Right kidney (tissue), 1 donor: ENCODE data around the gene PCDH15.
"Not testable (repeated sequence)": the region's sequence is repeated elsewhere in the genome, so short reads cannot be mapped to it uniquely, and the experiment has no call there.

Experiments used
- DNase-seq: peaks from one replicate; pipeline ENCODE4 v3.0.0-alpha.2; 2016

Gene PCDH15

DNA sequence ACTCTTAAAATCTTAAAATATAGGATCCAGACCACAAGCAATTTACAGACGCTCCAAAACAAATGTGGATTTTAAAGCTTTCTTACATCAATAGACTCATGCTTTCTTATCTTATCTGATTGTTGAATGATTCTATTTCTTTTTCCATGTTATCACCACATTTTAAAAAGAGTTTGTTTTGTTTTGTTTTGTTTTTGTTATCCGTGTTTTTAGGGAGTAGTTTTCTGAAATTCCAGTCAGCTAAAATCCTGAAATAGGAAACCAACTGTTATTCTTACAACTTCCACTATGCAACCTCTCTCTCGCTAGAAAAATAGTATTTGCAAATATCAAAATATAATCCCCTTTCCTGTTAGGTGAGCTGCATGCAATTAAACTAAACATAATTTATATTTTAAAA is 251.0 kb downstream of the PCDH15 start:
- no peak for DNase-seq

GRCh38 chr10:54531296-54531695 is 269.7 kb downstream of the PCDH15 start:
- DNase-seq = no peak

DNA sequence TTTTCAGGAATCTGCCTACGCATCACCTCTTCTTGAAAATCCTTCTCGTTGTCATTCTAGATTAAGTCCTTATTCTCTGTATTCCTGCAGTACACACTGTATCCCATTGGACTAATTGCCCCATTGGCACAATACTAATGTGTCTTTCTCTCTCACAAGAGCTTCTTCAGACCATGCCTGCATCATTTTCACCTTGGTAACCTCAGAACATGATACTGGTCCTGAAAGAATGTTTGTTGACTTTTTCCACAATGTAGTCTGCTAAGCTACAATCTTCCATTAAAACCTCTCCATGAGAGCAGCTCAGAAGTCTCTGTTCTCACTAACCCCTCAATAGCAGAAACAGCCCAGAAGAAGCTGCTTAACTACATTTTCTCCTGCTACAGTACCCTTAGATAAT is 270.7 kb downstream of the PCDH15 start:
- no peak for DNase-seq

- DNase-seq = no peak
Observed at GRCh38 chr10:54525816-54526215, 275.2 kb downstream of the PCDH15 start.

DNA sequence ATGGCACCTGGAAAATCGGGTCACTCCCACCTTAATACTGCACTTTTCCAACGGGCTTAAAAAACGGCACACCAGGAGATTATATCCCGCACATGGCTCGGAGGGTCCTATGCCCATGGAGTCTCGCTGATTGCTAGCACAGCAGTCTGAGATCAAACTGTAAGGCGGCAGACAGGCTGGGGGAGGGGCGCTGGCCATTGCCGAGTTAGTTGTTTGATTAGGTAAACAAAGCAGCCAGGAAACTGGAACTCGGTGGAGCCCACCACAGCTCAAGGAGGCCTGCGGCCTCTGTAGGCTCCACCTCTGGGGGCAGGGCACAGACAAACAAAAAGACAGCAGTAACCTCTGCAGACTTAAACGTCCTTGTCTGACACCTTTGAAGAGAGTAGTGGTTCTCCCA is 285.8 kb downstream of the PCDH15 start:
- not testable (repeated sequence) for DNase-seq

DNA sequence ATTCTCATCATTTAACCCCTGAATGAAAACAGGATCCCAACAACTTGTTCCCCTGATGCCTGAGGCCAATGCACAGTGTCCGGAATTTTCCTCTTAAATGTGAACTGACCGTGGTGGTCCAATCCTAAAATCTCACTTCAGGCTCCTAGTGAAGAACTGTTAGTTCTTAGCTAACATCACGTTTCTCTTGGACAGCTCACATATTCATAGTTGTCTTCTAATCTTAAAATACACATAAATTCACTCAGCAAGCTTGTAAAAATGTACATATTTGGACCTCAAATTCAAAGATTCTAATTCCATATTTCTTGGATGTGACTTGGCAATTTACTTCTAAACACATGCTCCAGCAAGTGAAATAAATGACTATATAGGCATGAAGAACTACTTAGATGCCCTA is 297.2 kb downstream of the PCDH15 start:
- DNase-seq = no peak

GRCh38 chr10:54501929-54502328 is 299.1 kb downstream of the PCDH15 start:
- DNase-seq = no peak

GRCh38 chr10:54496852-54497251 is 304.2 kb downstream of the PCDH15 start:
- no peak for DNase-seq

- no peak for DNase-seq
Observed at GRCh38 chr10:54487743-54488142, 313.3 kb downstream of the PCDH15 start.

DNA sequence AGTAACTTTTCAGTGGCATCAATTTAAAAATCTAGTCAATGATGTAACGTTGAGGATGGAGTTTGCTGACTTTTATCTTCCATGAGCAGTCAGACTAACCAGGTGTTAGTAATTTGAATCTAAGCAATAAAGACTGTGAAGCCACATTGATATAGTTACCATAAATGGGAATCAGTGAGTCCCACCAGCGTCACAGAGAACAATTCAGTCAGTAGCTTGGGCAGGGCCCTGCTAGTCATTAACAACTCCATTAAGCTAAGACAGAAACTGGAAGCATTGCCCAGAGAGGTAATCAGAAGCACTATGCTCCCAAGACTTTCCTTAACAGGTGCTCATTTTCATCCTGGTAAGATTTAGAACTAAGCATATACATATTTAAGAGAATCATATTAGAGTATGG is 315.1 kb downstream of the PCDH15 start:
- DNase-seq = no peak

GRCh38 chr10:54484186-54484585 is 316.8 kb downstream of the PCDH15 start:
- no peak for DNase-seq

- no peak for DNase-seq
Observed at GRCh38 chr10:54478601-54479000, 322.4 kb downstream of the PCDH15 start.

- DNase-seq = no peak
Observed at GRCh38 chr10:54477738-54478137, 323.3 kb downstream of the PCDH15 start.

GRCh38 chr10:54470324-54470631 is 330.8 kb downstream of the PCDH15 start:
- DNase-seq = no peak

GRCh38 chr10:54469587-54470323 is 331.3 kb downstream of the PCDH15 start:
- DNase-seq = no peak

DNA sequence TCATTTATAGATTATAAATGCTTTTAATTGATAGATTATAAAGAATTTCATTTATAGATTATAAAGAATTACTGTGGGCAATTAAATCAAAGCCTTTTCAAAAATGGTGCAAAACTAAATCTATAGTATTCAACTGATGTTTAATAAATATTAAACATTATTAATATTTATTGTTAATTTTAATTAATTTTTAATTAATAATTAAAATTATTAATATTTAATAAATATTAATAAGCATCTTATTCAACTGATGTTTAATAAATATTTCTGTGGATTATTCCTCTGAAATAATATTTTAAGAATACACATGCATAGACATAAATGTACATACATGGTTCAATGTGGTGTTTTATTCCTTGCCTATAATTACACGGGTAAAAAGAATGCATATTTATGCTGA is 346.8 kb downstream of the PCDH15 start:
- no peak for DNase-seq

DNA sequence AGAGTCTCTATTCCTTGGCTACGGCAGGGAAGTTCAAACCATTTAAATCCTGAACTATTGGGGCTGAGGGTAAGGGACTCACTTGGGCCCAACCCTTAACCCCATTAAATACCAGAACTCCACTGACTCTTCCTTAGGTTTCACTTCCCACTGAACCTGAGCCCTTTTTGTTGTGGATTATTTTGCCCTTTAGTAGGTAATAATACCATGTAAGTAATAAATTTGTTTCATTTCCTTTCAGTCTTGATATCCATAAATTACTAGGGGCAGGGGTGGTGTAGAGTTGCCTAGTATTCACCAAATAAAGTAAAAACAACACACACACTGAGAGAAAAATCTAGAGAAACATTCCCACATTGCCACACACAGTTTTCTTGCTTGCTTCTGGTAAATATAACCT is 352.0 kb downstream of the PCDH15 start:
- DNase-seq = no peak

DNA sequence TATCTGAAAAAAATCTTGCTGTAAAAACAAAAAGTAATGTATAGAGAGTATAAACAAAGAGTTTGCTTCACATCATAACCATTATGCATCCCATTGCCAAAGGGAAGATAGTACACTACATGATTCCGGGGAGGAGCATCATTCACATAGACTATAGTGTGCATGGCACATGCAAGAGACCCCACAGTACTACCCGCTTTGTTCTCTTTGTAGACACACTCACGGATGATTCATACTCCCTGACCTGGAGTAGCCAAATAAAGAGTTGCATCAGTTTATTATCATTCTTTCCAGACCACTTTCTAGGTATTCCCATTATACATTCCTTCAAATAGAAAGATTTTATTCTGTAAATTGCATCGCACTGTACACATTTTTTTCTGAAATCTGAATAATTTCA is 356.9 kb downstream of the PCDH15 start:
- no peak for DNase-seq

DNA sequence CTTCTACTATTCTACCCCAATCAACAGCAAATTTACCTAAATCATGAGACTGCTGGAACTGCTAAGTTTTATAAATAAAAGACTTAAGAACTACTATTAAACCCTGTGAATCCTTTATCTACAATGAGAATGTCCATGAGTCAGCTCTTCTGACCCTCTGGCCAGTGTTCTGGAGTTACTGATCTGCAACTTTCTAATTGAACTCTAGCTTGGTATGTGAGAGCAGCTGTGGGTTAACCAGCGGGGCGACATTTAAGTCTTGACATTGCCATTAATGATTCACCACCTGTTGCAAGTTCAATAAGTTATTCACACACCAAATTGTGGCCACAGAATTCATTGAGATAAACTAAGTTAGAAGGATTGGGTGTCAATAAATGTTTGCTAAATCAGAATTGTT is 359.8 kb downstream of the PCDH15 start:
- no peak for DNase-seq

DNA sequence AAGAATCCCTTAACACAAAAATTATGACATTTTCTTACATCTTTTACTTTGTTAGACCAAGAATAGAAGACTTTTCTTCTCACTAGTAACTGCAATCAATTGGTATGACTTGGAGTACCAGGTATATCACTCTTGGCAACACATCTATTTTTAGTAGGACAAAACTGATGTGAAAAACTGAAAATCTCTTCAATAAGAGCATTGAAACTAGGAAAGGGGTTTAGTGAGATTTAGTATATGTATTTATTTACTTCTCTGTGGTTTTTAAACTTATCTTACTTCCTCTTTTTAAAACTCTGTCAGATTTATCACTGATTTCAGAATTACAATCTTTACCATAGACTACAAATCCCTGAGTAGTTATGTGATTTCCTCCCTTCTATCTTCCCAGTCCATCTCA is 366.2 kb downstream of the PCDH15 start:
- no peak for DNase-seq

- DNase-seq = no peak
Observed at GRCh38 chr10:54415483-54415882, 385.5 kb downstream of the PCDH15 start.

DNA sequence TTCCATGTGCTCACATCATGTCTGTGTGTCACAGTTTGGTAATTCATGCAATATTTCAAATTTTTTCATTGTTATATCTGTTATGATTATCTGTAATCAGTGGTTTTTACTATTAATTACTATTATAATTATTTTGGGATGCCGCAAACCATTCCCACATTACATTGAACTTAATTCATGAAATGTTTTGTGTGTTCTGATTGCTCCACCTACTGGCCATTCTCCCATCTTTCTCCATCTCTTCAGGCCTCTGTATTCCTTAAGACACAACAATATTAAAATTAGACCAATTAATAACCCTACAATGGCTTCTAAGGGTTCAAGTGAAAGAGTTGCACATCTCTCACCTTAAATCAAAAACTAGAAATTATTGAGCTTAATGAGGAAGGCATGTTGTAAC is 398.5 kb downstream of the PCDH15 start:
- no peak for DNase-seq

GRCh38 chr10:54396031-54396430 is 405.0 kb downstream of the PCDH15 start:
- no peak for DNase-seq

- DNase-seq = not testable (repeated sequence)
Observed at GRCh38 chr10:54394598-54394997, 406.4 kb downstream of the PCDH15 start.

- no peak for DNase-seq
Observed at GRCh38 chr10:54372179-54372578, 428.9 kb downstream of the PCDH15 start.
